Stromal cell of bone marrow (primary cell): ENCODE results near the gene NOLC1.
A peak's percentile ranks its signal among the peaks of the same experiment; 100 is the strongest.
"Not testable (repeated sequence)": the region's sequence is repeated elsewhere in the genome, so short reads cannot be mapped to it uniquely, and the experiment has no call there.

Source experiments
- DNase-seq: peaks from one replicate; pipeline ENCODE4 v3.0.0-alpha.2; 2012; ENCODE audit warnings: low read depth

The NOLC1 gene

DNA sequence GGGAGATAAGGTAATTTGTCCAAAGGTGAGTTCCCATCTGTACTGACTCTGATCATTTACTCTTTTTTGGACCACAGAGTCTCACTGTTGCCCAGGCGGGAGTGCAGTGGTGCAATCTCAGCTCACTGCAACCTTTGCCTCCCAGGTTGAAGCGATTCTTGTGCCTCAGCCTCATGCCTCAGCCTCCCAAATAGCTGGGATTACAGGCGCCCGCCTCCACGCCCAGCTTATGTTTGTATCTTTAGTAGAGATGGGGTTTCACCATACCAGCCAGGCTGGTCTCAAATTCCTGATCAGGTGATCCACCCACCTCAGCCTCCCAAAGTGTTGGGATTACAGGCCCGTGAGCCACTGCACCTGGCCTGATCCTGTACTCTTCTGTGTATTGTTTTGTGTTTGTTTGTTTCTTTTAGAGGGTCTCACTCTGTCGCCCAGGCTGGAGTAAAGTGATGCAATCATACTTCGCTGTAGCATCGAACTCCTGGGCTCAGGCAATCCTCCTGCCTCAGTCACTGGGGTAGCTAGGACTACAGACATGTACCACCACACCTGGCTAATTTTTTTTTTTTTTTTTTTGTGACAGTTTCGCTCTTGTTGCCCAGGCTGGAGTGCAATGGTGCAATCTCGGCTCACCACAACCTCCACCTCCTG lies 2.4 kb downstream of the NOLC1 start:
- DNase-seq = no peak

- no peak for DNase-seq
Measured at GRCh38 chr10:102157224-102157623, 5.0 kb downstream of the NOLC1 start.

DNA sequence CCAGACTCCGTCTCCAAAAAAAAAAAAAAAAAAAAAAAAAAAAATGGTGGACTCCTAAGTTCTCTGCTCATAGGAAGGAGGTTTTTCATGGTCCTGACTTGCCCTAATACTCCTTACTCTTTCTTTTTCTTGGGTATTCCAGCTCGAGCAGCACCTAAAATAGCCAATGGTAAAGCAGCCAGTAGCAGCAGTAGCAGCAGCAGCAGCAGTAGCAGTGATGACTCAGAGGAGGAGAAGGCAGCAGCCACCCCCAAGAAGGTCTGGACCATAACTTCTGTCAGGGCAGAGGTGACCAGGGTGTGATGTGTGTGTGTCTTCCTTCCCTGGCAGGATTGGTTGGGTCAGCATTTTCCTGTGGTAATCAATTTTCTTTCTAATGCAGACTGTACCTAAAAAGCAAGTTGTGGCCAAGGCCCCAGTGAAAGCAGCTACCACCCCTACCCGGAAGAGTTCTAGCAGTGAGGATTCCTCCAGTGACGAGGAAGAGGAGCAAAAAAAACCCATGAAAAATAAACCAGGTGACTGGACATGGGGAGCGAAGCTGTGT lies 6.9 kb downstream of the NOLC1 start:
- no peak for DNase-seq

DNA sequence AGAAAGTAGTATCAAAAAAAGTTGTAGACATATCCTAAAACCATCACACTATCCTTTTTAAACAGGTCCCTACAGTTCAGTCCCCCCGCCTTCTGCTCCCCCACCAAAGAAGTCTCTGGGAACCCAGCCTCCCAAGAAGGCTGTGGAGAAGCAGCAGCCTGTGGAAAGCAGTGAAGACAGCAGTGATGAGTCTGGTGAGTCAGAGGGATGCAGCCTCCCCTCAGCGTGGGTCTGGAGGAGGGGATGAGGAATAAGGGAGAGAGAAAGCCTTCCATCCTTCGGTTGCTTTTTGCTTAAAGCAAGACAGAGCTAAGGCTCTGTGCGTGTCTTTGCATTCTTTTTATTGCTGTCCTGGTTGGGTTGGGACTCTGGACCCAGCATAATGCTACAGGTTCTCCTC lies 7.6 kb downstream of the NOLC1 start:
- no peak for DNase-seq

DNA sequence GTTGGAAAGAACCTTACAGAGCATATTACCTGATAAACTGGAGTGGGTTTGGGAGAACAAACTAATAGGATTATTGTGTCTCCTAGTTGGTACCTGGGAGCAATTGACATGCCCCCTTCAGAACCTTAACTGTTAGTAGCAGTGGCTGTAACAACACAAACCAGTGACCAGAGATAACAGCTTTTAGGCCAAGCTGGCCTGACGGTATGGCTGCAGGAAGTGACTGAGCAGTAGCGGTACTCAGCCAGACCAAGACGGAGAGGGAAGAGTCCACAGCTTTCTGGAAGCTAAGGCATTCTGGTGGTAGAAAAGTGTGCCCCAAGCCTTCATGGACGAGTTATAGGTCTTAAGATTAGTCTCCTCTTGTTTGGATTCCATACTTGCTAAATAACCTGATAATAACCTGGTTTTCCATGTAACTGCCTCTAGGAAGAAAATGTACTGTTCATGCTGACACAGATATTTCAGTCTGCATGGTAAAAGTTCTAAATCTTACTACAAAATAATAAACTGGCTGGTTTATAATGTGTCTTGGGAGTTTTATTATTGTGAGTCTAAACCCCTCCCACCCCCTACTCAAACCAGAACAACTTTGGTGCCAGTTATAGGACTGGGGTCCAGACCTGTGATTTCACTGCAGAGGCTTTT lies 11.3 kb downstream of the NOLC1 start:
- DNase-seq = no peak

DNA sequence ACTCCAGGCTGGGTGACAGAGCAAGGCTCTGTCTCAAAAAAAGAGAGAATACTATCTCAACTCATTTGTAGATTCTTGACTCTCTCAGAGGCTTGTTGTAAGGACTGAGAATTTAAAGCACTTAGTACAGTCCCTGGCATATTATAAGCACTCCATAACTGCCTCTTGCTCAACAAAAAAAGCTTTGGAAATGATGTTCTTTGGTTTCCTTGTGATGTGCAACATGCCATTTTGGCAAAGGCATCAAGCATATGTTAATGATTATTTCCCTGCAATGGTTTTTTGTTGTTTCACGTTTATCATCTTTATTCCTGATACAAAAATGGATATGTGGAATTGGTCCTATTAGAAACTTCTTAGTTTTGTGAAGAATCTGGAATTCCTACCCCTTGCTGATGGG lies 15.7 kb downstream of the NOLC1 start:
- DNase-seq = peak; percentile 33

DNA sequence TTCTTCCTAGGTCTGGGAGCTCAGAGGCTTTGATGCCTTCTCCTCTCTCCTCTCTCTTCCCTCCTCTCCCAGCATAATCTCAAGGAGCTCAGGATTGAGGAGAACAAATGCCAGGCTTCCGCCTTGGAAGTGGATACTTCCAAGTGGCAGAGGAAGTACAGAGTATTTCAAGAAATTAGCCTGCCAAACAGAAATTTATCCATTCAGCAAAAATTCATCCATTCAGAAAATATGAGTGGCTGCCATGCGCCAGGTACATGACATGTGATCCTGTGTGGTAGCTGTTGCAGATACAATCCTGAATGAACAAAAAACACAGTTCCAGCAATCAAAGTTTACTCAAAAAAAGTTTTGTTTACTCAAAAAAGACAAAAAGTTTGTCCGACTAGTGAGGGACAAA lies 18.4 kb downstream of the NOLC1 start:
- no peak for DNase-seq

DNA sequence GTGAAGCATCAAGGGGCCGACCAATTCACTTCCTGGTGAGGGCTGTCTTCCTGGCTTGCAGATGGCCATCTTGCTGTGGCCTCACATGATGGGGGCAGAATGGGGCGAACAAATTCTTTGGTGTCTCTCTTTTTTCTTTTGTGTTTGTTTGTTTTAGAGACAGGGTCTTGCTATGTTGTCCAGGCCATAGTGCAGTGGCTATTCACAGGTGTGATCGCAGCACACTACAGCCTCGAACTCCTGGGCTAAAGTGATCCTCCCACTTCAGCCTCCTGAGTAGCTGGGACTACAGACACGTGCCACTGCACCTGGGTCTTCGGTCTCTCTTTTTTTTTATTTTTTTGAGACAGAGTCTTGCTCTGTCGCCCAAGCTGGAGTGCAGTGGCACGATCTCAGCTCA lies 20.1 kb downstream of the NOLC1 start:
- no peak for DNase-seq

DNA sequence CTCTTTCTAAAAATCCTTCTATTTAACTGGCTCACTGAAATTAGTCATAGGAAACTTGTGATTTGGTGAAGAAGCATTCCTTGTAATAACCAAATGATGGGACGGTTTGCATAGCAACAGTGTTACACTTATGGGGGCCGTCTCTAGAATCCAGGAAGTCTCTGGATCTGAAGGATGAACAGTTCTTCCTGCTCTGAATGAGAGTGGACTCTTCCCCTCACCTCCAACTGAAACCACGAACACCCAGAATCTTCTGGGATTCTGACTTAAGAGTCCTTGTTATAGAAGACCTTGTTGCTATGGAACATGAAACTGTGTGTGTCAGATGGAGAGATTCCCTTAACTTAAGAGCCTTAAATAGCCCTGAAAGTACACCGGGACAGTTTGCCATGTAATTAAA lies 23.2 kb downstream of the NOLC1 start:
- peak; percentile 81 for DNase-seq

DNA sequence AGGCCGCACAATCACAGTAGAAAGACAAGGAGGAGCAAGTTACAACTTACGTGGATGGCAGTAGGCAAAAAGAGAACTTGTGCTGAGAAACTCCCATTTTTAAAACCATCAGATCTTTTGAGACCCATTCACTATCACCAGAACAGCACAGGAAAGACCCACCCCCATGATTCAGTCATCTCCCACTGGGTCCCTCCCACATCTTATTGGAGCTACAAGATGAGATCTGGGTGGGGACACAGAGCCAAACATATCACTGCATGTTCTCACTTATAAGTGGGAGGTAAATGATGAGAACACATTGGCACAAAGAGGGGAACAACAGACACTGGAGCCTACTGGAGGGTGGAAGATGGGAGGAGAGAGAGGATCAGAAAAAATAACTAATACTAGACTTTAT lies 32.4 kb downstream of the NOLC1 start:
- no peak for DNase-seq

- no peak for DNase-seq
Measured at GRCh38 chr10:102185272-102185671, 33.1 kb downstream of the NOLC1 start.

GRCh38 chr10:102185811-102186527 lies 33.8 kb downstream of the NOLC1 start:
- no peak for DNase-seq

DNA sequence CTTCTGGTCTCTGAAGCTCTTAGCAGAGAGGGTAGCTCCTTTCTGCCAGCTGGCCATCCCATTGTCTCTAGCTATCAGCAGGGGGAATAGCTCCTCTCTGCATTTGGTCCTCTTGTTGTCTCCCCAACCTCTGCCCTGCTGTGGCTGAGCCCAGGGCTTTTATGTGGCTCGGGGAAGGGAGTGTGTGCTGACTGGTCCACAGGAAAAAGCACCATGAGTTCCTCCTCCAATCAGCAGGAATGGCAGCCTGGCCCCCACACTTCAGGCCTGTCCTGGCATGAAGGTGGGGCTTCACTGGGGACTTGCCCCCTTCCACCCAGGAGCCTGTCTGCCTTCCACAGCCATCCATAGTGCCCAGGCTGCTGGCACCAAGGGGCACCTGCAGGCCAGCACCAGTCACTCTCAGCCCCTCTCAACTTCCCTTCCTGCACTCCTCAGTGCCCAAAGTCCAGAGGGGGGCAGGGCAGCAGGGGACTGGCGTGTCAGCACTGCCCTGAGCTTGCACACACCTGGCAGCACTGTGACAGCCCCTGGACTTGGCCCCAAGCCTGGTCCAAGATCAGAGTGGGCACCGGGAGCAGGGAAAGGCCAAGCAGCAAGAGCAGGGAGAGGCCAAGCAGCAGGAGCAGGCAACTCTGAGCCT lies 36.2 kb downstream of the NOLC1 start:
- no peak for DNase-seq

DNA sequence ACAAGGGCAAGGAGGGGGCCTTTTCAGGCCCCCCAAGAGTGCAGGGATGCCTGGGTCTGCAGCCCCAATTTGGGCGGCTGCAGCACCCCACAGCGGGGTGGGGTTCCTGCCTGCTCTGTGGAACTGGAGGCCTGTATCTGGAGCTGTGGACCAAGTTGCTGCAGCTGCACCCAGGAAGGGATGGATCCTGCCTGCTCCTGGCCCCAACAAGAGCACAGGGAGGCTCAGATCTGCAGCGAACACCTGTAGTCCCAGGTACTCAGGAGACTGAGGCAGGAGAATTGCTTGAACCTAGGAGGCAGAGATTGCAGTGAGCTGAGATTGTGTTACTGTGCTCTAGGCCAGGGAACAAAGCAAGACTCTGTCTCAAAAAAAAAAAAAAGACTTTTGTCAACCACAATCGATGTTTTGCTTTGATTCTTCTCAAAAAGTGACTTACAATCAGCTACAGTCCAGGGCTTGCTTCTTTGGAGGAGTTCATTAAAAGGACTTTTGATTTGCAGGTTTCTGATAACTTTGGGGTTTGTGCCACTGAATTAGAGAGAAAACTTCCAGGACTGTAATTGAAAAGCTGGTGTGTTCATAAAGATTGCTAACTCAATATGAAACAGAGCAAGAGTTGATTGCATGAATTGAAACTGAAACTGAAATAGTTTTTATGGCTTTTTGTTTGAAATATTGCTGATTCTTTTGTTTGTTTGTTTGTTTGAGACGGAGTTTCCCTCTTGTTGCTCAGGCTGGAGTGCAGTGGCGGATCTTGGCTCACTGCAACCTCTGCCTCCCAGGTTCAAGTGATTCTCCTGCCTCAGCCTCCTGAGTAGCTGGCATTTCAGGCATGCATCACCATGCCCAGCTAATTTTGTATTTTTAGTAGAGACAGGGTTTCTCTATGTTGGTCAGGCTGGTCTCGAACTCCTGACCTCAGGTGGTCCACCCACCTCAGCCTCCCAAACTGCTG lies 37.0 kb downstream of the NOLC1 start:
- DNase-seq = not testable (repeated sequence)

GRCh38 chr10:102191956-102192355 lies 39.8 kb downstream of the NOLC1 start:
- no peak for DNase-seq

DNA sequence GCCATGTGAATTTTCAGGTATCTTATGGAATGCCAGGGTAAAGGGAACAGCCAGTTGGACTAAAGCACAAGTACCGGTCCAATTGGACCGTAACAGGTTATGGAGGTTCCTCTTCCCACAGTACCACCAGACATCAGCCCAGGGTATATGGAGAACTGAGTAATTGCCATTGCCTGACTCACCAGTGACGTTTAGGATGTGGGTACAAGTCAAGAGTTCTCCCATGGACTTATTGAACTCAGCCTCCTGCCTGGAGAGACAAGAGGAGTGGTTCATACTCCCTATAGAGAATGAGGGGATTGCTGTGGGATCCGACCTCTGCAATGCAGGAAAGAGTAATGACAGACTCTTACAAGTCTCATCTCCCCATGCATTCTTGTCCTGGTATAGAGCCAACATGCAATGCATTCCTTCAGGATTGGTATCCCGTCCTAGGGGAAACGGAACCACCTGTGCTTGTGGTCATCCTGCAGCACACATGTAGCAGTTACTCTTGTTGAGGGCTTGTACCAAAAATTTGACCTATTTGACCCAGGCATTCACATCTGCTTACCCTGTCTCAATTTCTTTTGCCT lies 43.2 kb downstream of the NOLC1 start:
- DNase-seq = no peak

- no peak for DNase-seq
Measured at GRCh38 chr10:102196893-102197292, 44.7 kb downstream of the NOLC1 start.

GRCh38 chr10:102198027-102198426 lies 45.8 kb downstream of the NOLC1 start:
- DNase-seq = no peak

- no peak for DNase-seq
Measured at GRCh38 chr10:102200751-102201640, 48.8 kb downstream of the NOLC1 start.

DNA sequence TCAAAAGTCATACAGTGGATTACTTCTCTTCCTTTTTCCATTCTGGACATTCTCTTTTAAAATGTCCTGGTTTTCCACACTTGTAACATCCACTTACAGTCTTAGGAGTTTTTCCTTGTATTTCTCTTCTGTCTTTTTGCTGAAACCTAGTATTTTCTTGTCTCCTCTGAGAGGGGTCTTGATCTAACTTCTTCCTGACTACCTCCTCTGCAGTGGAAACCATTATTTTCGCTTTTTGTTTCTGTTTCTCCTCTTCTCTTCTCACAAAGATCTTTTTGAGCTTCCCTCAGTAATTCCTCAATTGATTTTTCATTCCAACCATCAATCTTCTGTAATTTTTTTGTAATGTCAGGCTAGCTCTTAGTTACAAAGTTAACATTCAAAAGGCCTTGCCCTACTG lies 50.2 kb downstream of the NOLC1 start:
- DNase-seq = no peak
